Natural killer cell (primary cell): ENCODE data around the gene WDR18. TPM values are rescaled to one million over a fixed set of nuclear protein-coding genes. Genes with fewer than 3 reads are reported as not detected.

Source experiments
- ATAC-seq, 3 donors: fragments of 150-1000 bp in 2 of 3; fragments of 200-7000 bp in 1 of 3; cut with Tn5 transposase; 1 replicate in 1 of 3; 2 replicates in 2 of 3; pipeline ENCODE4 v1.10.0; 2021; ENCODE audit warnings: mild to moderate bottlenecking in 2 of 3, moderate library complexity in 2 of 3
- DNase-seq, 2 donors: peaks; one replicate each; pipeline versions ENCODE4 v3.0.0 to v3.0.0-alpha.2; 2013 to 2021; ENCODE audit warnings: mixed read lengths in 1 of 2
- H3K27ac ChIP-seq: one replicate; pipeline ENCODE4 v1.5.1; 2013; ENCODE audit warnings: mild to moderate bottlenecking, low read length
- H3K27me3 ChIP-seq: one replicate; pipeline ENCODE4 v1.6.1; 2013; ENCODE audit warnings: low read length; ENCODE audit not compliant: control insufficient read depth, insufficient read depth
- H3K36me3 ChIP-seq: one replicate; pipeline ENCODE4 v1.6.1; 2013; ENCODE audit warnings: low read length; ENCODE audit not compliant: control insufficient read depth, insufficient read depth
- H3K4me1 ChIP-seq: one replicate; pipeline ENCODE4 v1.6.1; 2013; ENCODE audit warnings: low read length; ENCODE audit not compliant: control insufficient read depth, insufficient read depth
- H3K4me3 ChIP-seq: one replicate; pipeline ENCODE4 v1.5.1; 2013; ENCODE audit warnings: low read length
- H3K9me3 ChIP-seq: one replicate; pipeline ENCODE4 v1.6.1; 2013; ENCODE audit warnings: low read length; ENCODE audit not compliant: control insufficient read depth, insufficient read depth
- H3K27ac Mint-ChIP-seq, 2 donors: one replicate each; pipeline ENCODE4 v1.8.0; 2022; ENCODE audit warnings: mild to moderate bottlenecking in 2 of 2, mixed read lengths in 2 of 2, moderate library complexity in 1 of 2
- H3K27me3 Mint-ChIP-seq, 2 donors: one replicate each; pipeline ENCODE4 v1.8.0; 2022; ENCODE audit warnings: low read depth in 2 of 2, mixed read lengths in 2 of 2
- H3K36me3 Mint-ChIP-seq: one replicate; pipeline ENCODE4 v1.8.0; 2022; ENCODE audit warnings: mixed read lengths
- H3K4me1 Mint-ChIP-seq, 2 donors: one replicate each; pipeline ENCODE4 v1.8.0; 2022; ENCODE audit warnings: mixed read lengths in 2 of 2
- H3K4me3 Mint-ChIP-seq: one replicate; pipeline ENCODE4 v1.8.0; 2022; ENCODE audit warnings: mild to moderate bottlenecking, moderate library complexity, mixed read lengths
- H3K9me3 Mint-ChIP-seq, 2 donors: one replicate each; pipeline ENCODE4 v1.8.0; 2022; ENCODE audit warnings: mixed read lengths in 2 of 2
- WGBS: methylation state at CpG from one replicate; pipeline ENCODE4 v1.1.7; 2013; ENCODE audit warnings: missing lambda C conversion rate; ENCODE audit not compliant: insufficient coverage; 5-methylcytosine and 5-hydroxymethylcytosine counted together
- intact Hi-C: fragments of 100-400 bp; cut with micrococcal nuclease; formaldehyde crosslinking; loops from one replicate; pipeline ENCODE4 v1.14.2; 2022
- total RNA-seq, 4 donors: library from RNA; stranded (reverse); fragments of 120-200 nt in 1 of 4; gene quantifications; one replicate each; pipeline versions ENCODE4 v1.2.3 to v1.2.4, GENCODE V29; 2013 to 2022
- TF ChIP-seq, protein P1 (sequence below): fragments of 200-600 bp; IDR thresholded peaks from one replicate; pipeline ENCODE4 v1.8.0; 2022; ENCODE audit warnings: antibody characterized with exemption

WDR18 gene
- total RNA-seq, 3 donors from 2014 or later (not counting 1 experiment from before 2014, with no cell fraction given): 17.5 to 25.4 (median 22.7) TPM

DNA sequence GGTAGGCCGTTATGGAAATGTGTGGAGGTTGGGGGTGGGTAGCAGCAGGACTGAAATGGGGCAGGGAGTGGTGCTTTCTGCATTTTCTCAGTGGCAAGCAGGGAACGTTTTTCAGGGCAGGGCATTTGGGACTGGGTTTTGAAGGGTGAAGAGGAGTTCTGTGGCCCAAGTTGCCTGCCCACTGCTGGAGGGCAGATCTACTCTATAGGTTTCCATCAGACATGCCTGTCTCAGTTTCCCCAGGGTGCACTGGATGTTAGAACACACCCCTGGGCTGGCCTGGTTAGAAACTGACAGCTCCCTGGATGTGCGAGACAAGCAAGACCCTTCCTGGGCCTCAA, 15.2 kb downstream of the WDR18 start:
- ATAC-seq (no peak), DNase-seq (no peak)
- Mint-ChIP-seq H3K9me3 (no peaks in the 10 kb centered on the region), H3K4me1 (peaks cover 7 to 16% of the 10 kb centered on the region in 2 donors), H3K27ac (no peak overlapping the region), H3K36me3 (no peaks in the 10 kb centered on the region), H3K4me3 (no peak overlapping the region), H3K27me3 (peaks cover 16 to 27% of the 10 kb centered on the region in 2 donors)
- Histone ChIP-seq H3K27ac (no peak overlapping the region), H3K27me3 (peaks cover 30% of the 10 kb centered on the region), H3K4me3 (no peak overlapping the region), H3K4me1 (peaks cover 34% of the 10 kb centered on the region), H3K36me3 (no peaks in the 10 kb centered on the region), H3K9me3 (no peaks in the 10 kb centered on the region)
- intact Hi-C loops: no loop called here
- TF ChIP-seq, protein P1, sequence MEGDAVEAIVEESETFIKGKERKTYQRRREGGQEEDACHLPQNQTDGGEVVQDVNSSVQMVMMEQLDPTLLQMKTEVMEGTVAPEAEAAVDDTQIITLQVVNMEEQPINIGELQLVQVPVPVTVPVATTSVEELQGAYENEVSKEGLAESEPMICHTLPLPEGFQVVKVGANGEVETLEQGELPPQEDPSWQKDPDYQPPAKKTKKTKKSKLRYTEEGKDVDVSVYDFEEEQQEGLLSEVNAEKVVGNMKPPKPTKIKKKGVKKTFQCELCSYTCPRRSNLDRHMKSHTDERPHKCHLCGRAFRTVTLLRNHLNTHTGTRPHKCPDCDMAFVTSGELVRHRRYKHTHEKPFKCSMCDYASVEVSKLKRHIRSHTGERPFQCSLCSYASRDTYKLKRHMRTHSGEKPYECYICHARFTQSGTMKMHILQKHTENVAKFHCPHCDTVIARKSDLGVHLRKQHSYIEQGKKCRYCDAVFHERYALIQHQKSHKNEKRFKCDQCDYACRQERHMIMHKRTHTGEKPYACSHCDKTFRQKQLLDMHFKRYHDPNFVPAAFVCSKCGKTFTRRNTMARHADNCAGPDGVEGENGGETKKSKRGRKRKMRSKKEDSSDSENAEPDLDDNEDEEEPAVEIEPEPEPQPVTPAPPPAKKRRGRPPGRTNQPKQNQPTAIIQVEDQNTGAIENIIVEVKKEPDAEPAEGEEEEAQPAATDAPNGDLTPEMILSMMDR: no peak
- 79% methylated on average over 3 of the region's 3 CpGs for WGBS

DNA sequence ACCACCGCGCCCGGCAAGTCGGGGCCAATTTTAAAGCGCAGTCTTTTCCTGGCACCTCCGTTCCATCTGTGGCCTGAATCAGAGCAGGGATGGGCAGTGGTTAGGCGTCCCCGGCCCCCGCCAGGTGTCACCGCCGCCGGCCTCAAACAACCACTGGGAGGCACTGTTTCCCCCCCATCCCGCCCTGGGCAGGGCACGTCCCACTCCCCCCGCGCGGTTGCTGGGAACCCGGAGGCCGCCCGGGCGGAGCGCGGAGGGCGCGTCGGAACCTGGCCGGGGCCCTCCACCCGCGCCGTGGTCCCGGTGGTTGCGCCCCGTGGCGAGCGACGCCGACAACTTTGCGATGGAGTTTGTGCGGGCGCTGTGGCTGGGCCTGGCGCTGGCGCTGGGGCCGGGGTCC, 15.9 kb downstream of the WDR18 start, which contains the start of gene GRIN3B:
TSS of gene GRIN3B (plus strand) at position 325 of the 400 bp plus-strand sequence. CDS start at position 344, 19 bp downstream.
- DNase-seq (peak in 1 of 2 donors; percentile 78), ATAC-seq (peak in 1 of 3 donors; percentile 12)
- H3K4me3 ChIP-seq: no peak within 1 kb of the TSS
- no peaks in the 10 kb centered on the region for H3K9me3 ChIP-seq
- no peaks in the 10 kb centered on the region for H3K36me3 ChIP-seq
- Mint-ChIP-seq H3K27me3 (peaks cover 16 to 27% of the 10 kb centered on the region in 2 donors), H3K9me3 (no peaks in the 10 kb centered on the region), H3K27ac (peak within 1 kb of the TSS in 1 of 2 donors; percentile 16), H3K36me3 (no peaks in the 10 kb centered on the region), H3K4me3 (no peak within 1 kb of the TSS), H3K4me1 (peaks cover 7 to 16% of the 10 kb centered on the region in 2 donors)
- peaks cover 34% of the 10 kb centered on the region for H3K4me1 ChIP-seq
- H3K27me3 ChIP-seq: peaks cover 30% of the 10 kb centered on the region
- under 1% methylated on average over 43 of the region's 43 CpGs for WGBS
- TF ChIP-seq, protein P1: no peak
- no peak within 1 kb of the TSS for H3K27ac ChIP-seq
- intact Hi-C loops: no loop called here

DNA sequence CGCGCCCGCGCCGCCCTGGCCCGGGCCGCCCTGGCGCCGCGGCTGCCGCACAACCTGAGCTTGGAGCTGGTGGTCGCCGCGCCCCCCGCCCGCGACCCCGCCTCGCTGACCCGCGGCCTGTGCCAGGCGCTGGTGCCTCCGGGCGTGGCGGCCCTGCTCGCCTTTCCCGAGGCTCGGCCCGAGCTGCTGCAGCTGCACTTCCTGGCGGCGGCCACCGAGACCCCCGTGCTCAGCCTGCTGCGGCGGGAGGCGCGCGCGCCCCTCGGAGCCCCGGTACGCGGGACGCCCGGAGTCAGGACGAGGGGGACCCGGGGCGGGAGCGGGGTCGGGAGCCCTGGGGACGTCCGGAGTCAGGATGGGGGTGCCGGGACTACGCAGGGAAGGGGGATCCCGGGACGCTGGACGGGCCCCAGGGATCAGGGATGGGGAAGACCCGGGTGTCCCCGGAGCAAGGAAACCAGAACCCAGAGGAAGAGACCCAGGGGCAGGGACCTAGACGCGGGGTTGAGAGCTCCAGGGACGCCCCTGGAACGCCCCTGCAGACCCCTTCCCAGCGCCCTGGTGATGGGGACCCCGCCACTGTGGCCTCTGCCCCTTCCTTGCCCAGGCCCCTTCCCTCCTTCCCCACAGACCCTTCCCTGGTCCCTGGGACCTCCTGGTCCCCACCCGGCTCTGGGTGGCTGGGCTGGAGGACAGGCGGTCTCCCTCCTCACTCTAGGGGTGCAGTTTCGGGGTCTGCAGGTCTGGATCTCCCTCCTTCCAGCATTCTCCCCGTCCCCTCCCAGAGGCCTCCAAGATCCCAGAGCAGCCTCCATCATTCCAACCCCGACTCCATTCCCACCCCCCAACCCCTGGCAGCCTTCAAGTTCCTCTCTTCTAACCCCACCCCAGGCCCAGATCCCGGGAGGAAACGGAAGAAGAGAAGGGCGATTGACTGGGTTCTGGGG, 16.7 kb downstream of the WDR18 start:
- no peaks in the 10 kb centered on the region for H3K36me3 Mint-ChIP-seq
- H3K9me3 ChIP-seq: no peaks in the 10 kb centered on the region
- intact Hi-C loops: loop anchor here (1.0 kb wide), 2 partner anchors 80 to 144 kb away; no protein-coding TSS in a partner anchor
- H3K4me3 Mint-ChIP-seq: no peak overlapping the region
- peak overlapping the region in 1 of 2 donors; percentile 16 for H3K27ac Mint-ChIP-seq
- H3K4me1 ChIP-seq: peaks cover 30% of the 10 kb centered on the region
- DNase-seq (no peak), ATAC-seq (no peak)
- TF ChIP-seq, protein P1: no peak
- peaks cover 16 to 27% of the 10 kb centered on the region in 2 donors for H3K27me3 Mint-ChIP-seq
- H3K36me3 ChIP-seq: no peaks in the 10 kb centered on the region
- H3K9me3 Mint-ChIP-seq: no peaks in the 10 kb centered on the region
- H3K27me3 ChIP-seq: peaks cover 30% of the 10 kb centered on the region
- H3K4me1 Mint-ChIP-seq: peaks cover 7 to 16% of the 10 kb centered on the region in 2 donors
- H3K27ac ChIP-seq: no peak overlapping the region
- no peak overlapping the region for H3K4me3 ChIP-seq
- 3% methylated on average over 73 of the region's 73 CpGs for WGBS
